ENCODE results near the gene RFT1.
A peak's percentile ranks its signal among the peaks of the same experiment; 100 is the strongest.

The RFT1 gene

GRCh38 chr3:53132347-53132746 is 2.1 kb upstream of the RFT1 start:
- Histone ChIP-seq H3K4me3 (ENCODE audit: low read depth, low read length) (no peak overlapping the region), H3K27ac (ENCODE audit: low read depth, low read length) (no peak overlapping the region), H3K27me3 (ENCODE audit: control insufficient read depth, insufficient read depth, low read length) (no peaks in the 10 kb centered on the region), H3K9me3 (ENCODE audit: control insufficient read depth, insufficient read depth, low read depth, low read length) (no peaks in the 10 kb centered on the region), H3K36me3 (ENCODE audit: control insufficient read depth, insufficient read depth, low read length) (no peaks in the 10 kb centered on the region), H3K9ac (ENCODE audit: low read length) (no peak overlapping the region), H3K4me1 (ENCODE audit: control insufficient read depth, insufficient read depth, low read length) (peaks cover 11% of the 10 kb centered on the region)

- H3K27ac ChIP-seq (ENCODE audit: low read depth, low read length): no peak overlapping the region
These were observed 861 bp upstream of the RFT1 start for GRCh38 chr3:53131096-53131495.

GRCh38 chr3:53129344-53129743 is 891 bp downstream of the RFT1 start:
- H3K4me1 ChIP-seq (ENCODE audit: control insufficient read depth, insufficient read depth, low read length): peaks cover 11% of the 10 kb centered on the region
- peak overlapping the region; percentile 85 for H3K4me3 ChIP-seq (ENCODE audit: low read depth, low read length)
- H3K9ac ChIP-seq (ENCODE audit: low read length): peak overlapping the region; percentile 90
- H3K36me3 ChIP-seq (ENCODE audit: control insufficient read depth, insufficient read depth, low read length): peaks cover 17% of the 10 kb centered on the region
- H3K27ac ChIP-seq (ENCODE audit: low read depth, low read length): no peak overlapping the region
- H3K9me3 ChIP-seq (ENCODE audit: control insufficient read depth, insufficient read depth, low read depth, low read length): no peaks in the 10 kb centered on the region
- H3K27me3 ChIP-seq (ENCODE audit: control insufficient read depth, insufficient read depth, low read length): no peaks in the 10 kb centered on the region

More at GRCh38 chr3:53131096-53131495, 861 bp upstream of the RFT1 start:
- Histone ChIP-seq H3K9ac (ENCODE audit: low read length) (peak overlapping the region; percentile 90), H3K36me3 (ENCODE audit: control insufficient read depth, insufficient read depth, low read length) (no peaks in the 10 kb centered on the region), H3K27me3 (ENCODE audit: control insufficient read depth, insufficient read depth, low read length) (no peaks in the 10 kb centered on the region), H3K4me1 (ENCODE audit: control insufficient read depth, insufficient read depth, low read length) (peaks cover 11% of the 10 kb centered on the region), H3K4me3 (ENCODE audit: low read depth, low read length) (peak overlapping the region; percentile 85), H3K9me3 (ENCODE audit: control insufficient read depth, insufficient read depth, low read depth, low read length) (no peaks in the 10 kb centered on the region)

- no peaks in the 10 kb centered on the region for H3K27me3 ChIP-seq (ENCODE audit: control insufficient read depth, insufficient read depth, low read length)
- peaks cover 11% of the 10 kb centered on the region for H3K4me1 ChIP-seq (ENCODE audit: control insufficient read depth, insufficient read depth, low read length)
- H3K4me3 ChIP-seq (ENCODE audit: low read depth, low read length): no peak overlapping the region
- no peak overlapping the region for H3K27ac ChIP-seq (ENCODE audit: low read depth, low read length)
- no peaks in the 10 kb centered on the region for H3K9me3 ChIP-seq (ENCODE audit: control insufficient read depth, insufficient read depth, low read depth, low read length)
- peaks cover 43% of the 10 kb centered on the region for H3K36me3 ChIP-seq (ENCODE audit: control insufficient read depth, insufficient read depth, low read length)
- no peak overlapping the region for H3K9ac ChIP-seq (ENCODE audit: low read length)
These were observed 3.6 kb downstream of the RFT1 start for GRCh38 chr3:53126601-53127000.

GRCh38 chr3:53123953-53124352 is 6.3 kb downstream of the RFT1 start:
- H3K4me3 ChIP-seq (ENCODE audit: low read depth, low read length): no peak overlapping the region
- peaks cover 68% of the 10 kb centered on the region for H3K36me3 ChIP-seq (ENCODE audit: control insufficient read depth, insufficient read depth, low read length)
- H3K4me1 ChIP-seq (ENCODE audit: control insufficient read depth, insufficient read depth, low read length): no peaks in the 10 kb centered on the region
- no peaks in the 10 kb centered on the region for H3K27me3 ChIP-seq (ENCODE audit: control insufficient read depth, insufficient read depth, low read length)
- H3K9me3 ChIP-seq (ENCODE audit: control insufficient read depth, insufficient read depth, low read depth, low read length): no peaks in the 10 kb centered on the region
- H3K27ac ChIP-seq (ENCODE audit: low read depth, low read length): no peak overlapping the region
- H3K9ac ChIP-seq (ENCODE audit: low read length): no peak overlapping the region

- Histone ChIP-seq H3K9ac (ENCODE audit: low read length) (no peak overlapping the region), H3K36me3 (ENCODE audit: control insufficient read depth, insufficient read depth, low read length) (peaks cover 72% of the 10 kb centered on the region)
These were observed 6.7 kb downstream of the RFT1 start for GRCh38 chr3:53123510-53123909.

GRCh38 chr3:53122933-53123305 is 7.3 kb downstream of the RFT1 start:
- H3K27me3 ChIP-seq (ENCODE audit: control insufficient read depth, insufficient read depth, low read length): no peaks in the 10 kb centered on the region
- H3K9me3 ChIP-seq (ENCODE audit: control insufficient read depth, insufficient read depth, low read depth, low read length): no peaks in the 10 kb centered on the region
- no peak overlapping the region for H3K27ac ChIP-seq (ENCODE audit: low read depth, low read length)
- H3K4me3 ChIP-seq (ENCODE audit: low read depth, low read length): no peak overlapping the region
- no peak overlapping the region for H3K9ac ChIP-seq (ENCODE audit: low read length)
- H3K36me3 ChIP-seq (ENCODE audit: control insufficient read depth, insufficient read depth, low read length): peaks cover 78% of the 10 kb centered on the region
- no peaks in the 10 kb centered on the region for H3K4me1 ChIP-seq (ENCODE audit: control insufficient read depth, insufficient read depth, low read length)

More at GRCh38 chr3:53123510-53123909, 6.7 kb downstream of the RFT1 start:
- H3K4me3 ChIP-seq (ENCODE audit: low read depth, low read length): no peak overlapping the region
- no peaks in the 10 kb centered on the region for H3K27me3 ChIP-seq (ENCODE audit: control insufficient read depth, insufficient read depth, low read length)
- H3K27ac ChIP-seq (ENCODE audit: low read depth, low read length): no peak overlapping the region
- H3K4me1 ChIP-seq (ENCODE audit: control insufficient read depth, insufficient read depth, low read length): no peaks in the 10 kb centered on the region
- H3K9me3 ChIP-seq (ENCODE audit: control insufficient read depth, insufficient read depth, low read depth, low read length): no peaks in the 10 kb centered on the region

- H3K36me3 ChIP-seq (ENCODE audit: control insufficient read depth, insufficient read depth, low read length): peaks cover 82% of the 10 kb centered on the region
These were observed 7.8 kb downstream of the RFT1 start for GRCh38 chr3:53122255-53122932.

GRCh38 chr3:53120336-53120735 is 9.9 kb downstream of the RFT1 start:
- Histone ChIP-seq H3K36me3 (ENCODE audit: control insufficient read depth, insufficient read depth, low read length) (peaks cover 82% of the 10 kb centered on the region), H3K27me3 (ENCODE audit: control insufficient read depth, insufficient read depth, low read length) (no peaks in the 10 kb centered on the region), H3K4me1 (ENCODE audit: control insufficient read depth, insufficient read depth, low read length) (no peaks in the 10 kb centered on the region), H3K4me3 (ENCODE audit: low read depth, low read length) (no peak overlapping the region), H3K9me3 (ENCODE audit: control insufficient read depth, insufficient read depth, low read depth, low read length) (no peaks in the 10 kb centered on the region), H3K9ac (ENCODE audit: low read length) (no peak overlapping the region), H3K27ac (ENCODE audit: low read depth, low read length) (no peak overlapping the region)

More at GRCh38 chr3:53122255-53122932, 7.8 kb downstream of the RFT1 start:
- Histone ChIP-seq H3K4me3 (ENCODE audit: low read depth, low read length) (no peak overlapping the region), H3K9me3 (ENCODE audit: control insufficient read depth, insufficient read depth, low read depth, low read length) (no peaks in the 10 kb centered on the region), H3K27me3 (ENCODE audit: control insufficient read depth, insufficient read depth, low read length) (no peaks in the 10 kb centered on the region), H3K4me1 (ENCODE audit: control insufficient read depth, insufficient read depth, low read length) (no peaks in the 10 kb centered on the region), H3K27ac (ENCODE audit: low read depth, low read length) (no peak overlapping the region), H3K9ac (ENCODE audit: low read length) (no peak overlapping the region)

GRCh38 chr3:53116956-53117355 is 13.3 kb downstream of the RFT1 start:
- Histone ChIP-seq H3K9ac (ENCODE audit: low read length) (no peak overlapping the region), H3K4me3 (ENCODE audit: low read depth, low read length) (no peak overlapping the region), H3K27me3 (ENCODE audit: control insufficient read depth, insufficient read depth, low read length) (no peaks in the 10 kb centered on the region), H3K36me3 (ENCODE audit: control insufficient read depth, insufficient read depth, low read length) (peaks cover 53% of the 10 kb centered on the region), H3K4me1 (ENCODE audit: control insufficient read depth, insufficient read depth, low read length) (no peaks in the 10 kb centered on the region), H3K9me3 (ENCODE audit: control insufficient read depth, insufficient read depth, low read depth, low read length) (no peaks in the 10 kb centered on the region), H3K27ac (ENCODE audit: low read depth, low read length) (no peak overlapping the region)

GRCh38 chr3:53114412-53115074 is 15.7 kb downstream of the RFT1 start:
- H3K27me3 ChIP-seq (ENCODE audit: control insufficient read depth, insufficient read depth, low read length): no peaks in the 10 kb centered on the region
- peaks cover 33% of the 10 kb centered on the region for H3K36me3 ChIP-seq (ENCODE audit: control insufficient read depth, insufficient read depth, low read length)
- no peak overlapping the region for H3K27ac ChIP-seq (ENCODE audit: low read depth, low read length)
- H3K4me3 ChIP-seq (ENCODE audit: low read depth, low read length): no peak overlapping the region
- H3K4me1 ChIP-seq (ENCODE audit: control insufficient read depth, insufficient read depth, low read length): no peaks in the 10 kb centered on the region
- H3K9ac ChIP-seq (ENCODE audit: low read length): no peak overlapping the region
- H3K9me3 ChIP-seq (ENCODE audit: control insufficient read depth, insufficient read depth, low read depth, low read length): no peaks in the 10 kb centered on the region

Data from HUES6 (cell line).